ENCODE measurements around the gene SNW1. TPM values are rescaled to one million over a fixed set of nuclear protein-coding genes. Genes with fewer than 3 reads are reported as not detected.
A peak's percentile ranks its signal among the peaks of the same experiment; 100 is the strongest.

The SNW1 gene
- 32.8 TPM for polyA plus RNA-seq (2012; ENCODE audit: insufficient read length, low read depth)

- no peak for TF ChIP-seq REST (IDR thresholded peaks at IDR 0.05; ENCODE audit: insufficient read depth in 1 of 2, low read depth in 2 of 2, low read length in 2 of 2)
- no peak for TF ChIP-seq TAF1 (IDR thresholded peaks at IDR 0.05; ENCODE audit: borderline replicate concordance, insufficient read depth, low read length)
- no peak for TF ChIP-seq FOXP2 (optimal IDR thresholded peaks at IDR 0.05; ENCODE audit: borderline replicate concordance, extremely low read depth, extremely low read length, insufficient read depth)
- TF ChIP-seq SIN3A (IDR thresholded peaks at IDR 0.05; ENCODE audit: borderline replicate concordance, insufficient read depth, low read length), result no peak
- peak; percentile 56; the same call in 1 of the 2 replicates for TF ChIP-seq POLR2AphosphoS5 (IDR thresholded peaks at IDR 0.05; ENCODE audit: low read depth, low read length)
Observed at GRCh38 chr14:77760381-77761204, at the start of gene SNW1. Gene SNW1, minus strand, starts transcription at chr14:77761156. Its CDS starts 29 bp downstream, at chr14:77761127.

GRCh38 chr14:77809011-77809410, 48.1 kb upstream of the SNW1 start:
- TF ChIP-seq TAF1 (IDR thresholded peaks at IDR 0.05; ENCODE audit: borderline replicate concordance, insufficient read depth, low read length), result no peak
- TF ChIP-seq REST (IDR thresholded peaks at IDR 0.05; ENCODE audit: insufficient read depth in 1 of 2, low read depth in 2 of 2, low read length in 2 of 2), result no peak
- no peak for TF ChIP-seq FOXP2 (optimal IDR thresholded peaks at IDR 0.05; ENCODE audit: borderline replicate concordance, extremely low read depth, extremely low read length, insufficient read depth)
- TF ChIP-seq SIN3A (IDR thresholded peaks at IDR 0.05; ENCODE audit: borderline replicate concordance, insufficient read depth, low read length), result no peak
- no peak for TF ChIP-seq POLR2AphosphoS5 (IDR thresholded peaks at IDR 0.05; ENCODE audit: low read depth, low read length)

- no peak for TF ChIP-seq POLR2AphosphoS5 (IDR thresholded peaks at IDR 0.05; ENCODE audit: low read depth, low read length)
- no peak for TF ChIP-seq TAF1 (IDR thresholded peaks at IDR 0.05; ENCODE audit: borderline replicate concordance, insufficient read depth, low read length)
Observed at GRCh38 chr14:77808250-77808649, 47.3 kb upstream of the SNW1 start.

GRCh38 chr14:77805706-77806105, 44.8 kb upstream of the SNW1 start:
- TF ChIP-seq POLR2AphosphoS5 (IDR thresholded peaks at IDR 0.05; ENCODE audit: low read depth, low read length) (no peak), REST (IDR thresholded peaks at IDR 0.05; ENCODE audit: insufficient read depth in 1 of 2, low read depth in 2 of 2, low read length in 2 of 2) (no peak), TAF1 (IDR thresholded peaks at IDR 0.05; ENCODE audit: borderline replicate concordance, insufficient read depth, low read length) (no peak), FOXP2 (optimal IDR thresholded peaks at IDR 0.05; ENCODE audit: borderline replicate concordance, extremely low read depth, extremely low read length, insufficient read depth) (no peak), SIN3A (IDR thresholded peaks at IDR 0.05; ENCODE audit: borderline replicate concordance, insufficient read depth, low read length) (no peak)

GRCh38 chr14:77804592-77804991, 43.6 kb upstream of the SNW1 start:
- TF ChIP-seq SIN3A (IDR thresholded peaks at IDR 0.05; ENCODE audit: borderline replicate concordance, insufficient read depth, low read length) (no peak), POLR2AphosphoS5 (IDR thresholded peaks at IDR 0.05; ENCODE audit: low read depth, low read length) (no peak), TAF1 (IDR thresholded peaks at IDR 0.05; ENCODE audit: borderline replicate concordance, insufficient read depth, low read length) (no peak), REST (IDR thresholded peaks at IDR 0.05; ENCODE audit: insufficient read depth in 1 of 2, low read depth in 2 of 2, low read length in 2 of 2) (no peak), FOXP2 (optimal IDR thresholded peaks at IDR 0.05; ENCODE audit: borderline replicate concordance, extremely low read depth, extremely low read length, insufficient read depth) (no peak)
